A375 (cell line): ENCODE measurements around the gene S100A4. TPM values are rescaled to one million over a fixed set of nuclear protein-coding genes. Genes with fewer than 3 reads are reported as not detected.

Experiments
- total RNA-seq: library from RNA; depleted of rRNA; stranded (reverse); fragments of >200 nt; shearing (Covaris generic); gene quantifications from 2 replicates; pipeline ENCODE4 v1.2.3, GENCODE V29; 2014; rRNA removed

S100A4 gene
- total RNA-seq = 142 and 157 TPM in 2 replicates

GRCh38 chr1:153545067-153546055 lies at the start of gene S100A4:
Gene S100A4, minus strand, starts transcription at chr1:153545806. Its CDS starts 1,012 bp downstream, at chr1:153544794.

DNA sequence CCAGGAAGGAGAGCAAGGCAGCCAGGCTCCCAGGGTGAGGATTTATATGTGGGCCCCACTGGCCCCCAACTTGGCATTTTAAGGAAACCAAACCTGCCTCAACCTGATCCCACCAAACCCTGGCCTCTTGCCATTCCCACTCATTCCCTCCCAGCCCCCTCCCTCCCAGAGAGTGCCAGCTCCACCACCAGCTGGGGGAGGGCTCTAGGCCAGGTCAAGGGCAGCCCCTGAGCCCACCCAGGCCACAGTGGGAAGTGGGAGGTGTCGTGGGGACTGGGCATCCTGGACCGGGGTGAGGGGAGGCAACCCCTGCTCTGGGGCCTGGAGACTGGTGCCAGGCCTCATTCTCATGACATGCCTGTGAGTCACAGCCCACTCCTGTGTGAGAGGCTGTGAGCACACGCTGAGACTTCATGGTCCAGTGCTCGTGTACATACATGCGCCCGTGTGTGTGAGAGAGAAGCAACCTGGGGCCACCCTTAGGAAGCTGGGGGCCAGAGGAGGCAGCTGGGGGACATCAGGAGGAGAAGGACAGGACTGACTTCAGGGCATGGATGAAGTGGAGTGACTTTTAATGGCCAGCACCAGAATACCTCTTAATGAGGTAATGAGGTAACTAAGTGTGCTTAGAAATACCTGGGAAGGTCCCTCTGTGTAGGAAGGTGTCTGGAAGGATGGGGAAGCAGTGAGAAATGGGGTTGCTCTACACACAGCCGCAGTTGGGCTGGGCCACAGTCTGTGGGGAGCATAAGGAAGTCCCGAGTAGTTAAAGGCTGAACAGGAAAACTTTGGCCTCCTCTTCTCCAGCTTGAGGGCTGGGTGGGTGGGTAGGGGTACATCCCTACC lies 20.1 kb upstream of the S100A4 start, which contains the start of gene S100A2:
Gene S100A2 (minus strand): TSS at position 316 of the 846 bp plus-strand sequence. CDS start 1,967 bp downstream, outside the sequence.

GRCh38 chr1:153548722-153549688 lies 3.4 kb upstream of the S100A4 start, which contains the start of gene S100A3:
Gene S100A3, minus strand, starts transcription at chr1:153549258. Its CDS starts 773 bp downstream, at chr1:153548485.

DNA sequence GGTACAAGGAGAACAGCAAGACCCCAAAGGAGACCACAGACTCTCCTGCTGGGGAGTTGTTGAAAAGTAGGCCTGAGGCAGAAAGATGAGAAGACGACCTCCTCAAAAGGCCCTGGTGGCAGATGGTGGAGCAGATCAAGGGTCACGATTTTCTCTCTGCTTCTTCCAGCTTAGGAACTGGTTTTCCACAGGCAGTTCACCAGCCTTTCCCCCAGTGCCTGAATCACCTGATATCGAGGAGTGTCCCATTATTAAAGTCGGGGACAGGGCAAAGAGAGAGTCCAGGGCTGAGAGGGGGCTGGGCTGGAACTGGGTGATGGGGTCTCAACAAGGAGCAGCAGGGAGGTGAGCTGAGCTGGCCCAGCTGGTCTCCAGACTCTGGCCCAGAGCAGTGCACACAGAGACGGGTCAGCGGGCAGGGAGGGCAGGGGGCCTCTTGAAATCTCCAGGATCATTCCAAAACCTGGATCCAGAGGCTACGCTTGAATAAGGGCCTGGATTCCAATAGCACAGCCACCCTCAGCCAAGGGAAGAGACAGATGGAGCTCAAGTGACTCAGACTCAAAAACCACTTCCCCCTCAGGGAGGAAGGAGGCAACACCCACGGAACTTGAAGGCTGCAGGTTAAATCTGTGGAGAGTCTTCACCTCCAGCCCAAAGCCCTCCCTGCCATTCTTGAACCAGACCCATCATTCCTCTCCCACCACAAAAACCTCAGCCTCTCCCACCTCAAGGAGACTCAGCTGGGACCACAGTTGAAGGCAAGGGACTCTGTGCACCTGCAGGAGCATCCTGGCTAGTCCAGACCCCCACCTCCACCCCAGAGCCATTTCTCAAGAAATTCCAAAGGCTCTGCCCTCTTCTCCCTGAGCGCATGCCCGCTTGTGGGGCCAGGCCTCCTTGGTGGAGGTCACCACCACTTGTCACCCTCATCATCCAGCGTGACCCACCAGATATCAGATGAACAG lies 4.9 kb downstream of the S100A4 start, which contains the start of gene S100A5:
Gene S100A5 (minus strand): TSS at position 541 of the 968 bp plus-strand sequence. CDS start 743 bp downstream, outside the sequence.

GRCh38 chr1:153535242-153536011 lies 10.2 kb downstream of the S100A4 start, which contains the start of gene S100A6:
Gene S100A6, minus strand, starts transcription at chr1:153535991. Its CDS starts 652 bp downstream, at chr1:153535339.

Other genes with a start within 250 kb of the S100A4 start
- not detected in 2 replicates for gene PGLYRP3, start 232.9 kb downstream of the S100A4 start, total RNA-seq
- not detected in 2 replicates for gene PGLYRP4, start 197.0 kb downstream of the S100A4 start, total RNA-seq
- not detected in 2 replicates for gene S100A9, start 188.0 kb downstream of the S100A4 start, total RNA-seq
- not detected in 2 replicates for gene S100A12, start 170.2 kb downstream of the S100A4 start, total RNA-seq
- not detected in 2 replicates for gene S100A8, start 154.7 kb downstream of the S100A4 start, total RNA-seq
- gene S100A7A, start 129.3 kb downstream of the S100A4 start, total RNA-seq = not detected in 2 replicates
- gene S100A7, start 85.2 kb downstream of the S100A4 start, total RNA-seq = not detected in 2 replicates
- gene S100A6, start 9.8 kb downstream of the S100A4 start, total RNA-seq = 2,053 and 2,077 TPM in 2 replicates
- 0.98 and 2.3 TPM in 2 replicates for gene S100A5, start 4.9 kb downstream of the S100A4 start, total RNA-seq
- 13.9 and 14.8 TPM in 2 replicates for gene S100A3, start 3.5 kb upstream of the S100A4 start, total RNA-seq
- gene S100A2, start 20.0 kb upstream of the S100A4 start, total RNA-seq = 53.8 and 59.7 TPM in 2 replicates
- 436 and 451 TPM in 2 replicates for gene S100A16, start 67.3 kb upstream of the S100A4 start, total RNA-seq
- gene S100A14, start 70.5 kb upstream of the S100A4 start, total RNA-seq = 1.1 and 1.8 TPM in 2 replicates
- 583 and 631 TPM in 2 replicates for gene S100A13, start 81.7 kb upstream of the S100A4 start, total RNA-seq
- gene S100A1, start 82.6 kb upstream of the S100A4 start, total RNA-seq = 151 and 162 TPM in 2 replicates
- 104 and 111 TPM in 2 replicates for gene CHTOP, start 88.3 kb upstream of the S100A4 start, total RNA-seq
- 71.7 and 73.3 TPM in 2 replicates for gene SNAPIN, start 112.9 kb upstream of the S100A4 start, total RNA-seq
- 302 and 316 TPM in 2 replicates for gene ILF2, start 125.2 kb upstream of the S100A4 start, total RNA-seq
- 0.24 and 0.26 TPM in 2 replicates for gene NPR1, start 132.9 kb upstream of the S100A4 start, total RNA-seq
- gene INTS3, start 182.2 kb upstream of the S100A4 start, total RNA-seq = 37.6 and 41.5 TPM in 2 replicates
- gene SLC27A3, start 229.6 kb upstream of the S100A4 start, total RNA-seq = 10.2 and 14.5 TPM in 2 replicates